Astrocyte (in vitro differentiated cells and primary cell): Measurements from ENCODE around the gene CDH13.

ENCODE experiments used
- CTCF ChIP-seq: IDR thresholded peaks from 2 replicates; pipeline ENCODE4 v1.5.1; 2011; ENCODE audit warnings: low read depth, mild to moderate bottlenecking, inconsistent platforms, low read length, moderate library complexity; ENCODE audit not compliant: insufficient read depth
- EZH2 ChIP-seq: IDR thresholded peaks from 2 replicates; pipeline ENCODE4 v1.6.1; 2012; ENCODE audit warnings: mild to moderate bottlenecking, low read length, inconsistent platforms; ENCODE audit not compliant: insufficient read depth

GRCh38 chr16:83517398-83517797 is 890.6 kb downstream of the CDH13 start:
- TF ChIP-seq EZH2 (no peak), CTCF (no peak)
